SK-N-MC (cell line): Measurements from ENCODE around the gene TUBD1.

Experiments used
- EZH2 ChIP-seq: fragments of 200-600 bp; sonication (generic); IDR thresholded peaks from one replicate; pipeline ENCODE4 v1.6.1; 2017; ENCODE audit warnings: antibody characterized with exemption
- POLR2AphosphoS5 ChIP-seq: IDR thresholded peaks from 2 replicates; pipeline ENCODE4 v1.6.1; 2012; ENCODE audit warnings: mild to moderate bottlenecking, low read depth, low read length, borderline replicate concordance

DNA sequence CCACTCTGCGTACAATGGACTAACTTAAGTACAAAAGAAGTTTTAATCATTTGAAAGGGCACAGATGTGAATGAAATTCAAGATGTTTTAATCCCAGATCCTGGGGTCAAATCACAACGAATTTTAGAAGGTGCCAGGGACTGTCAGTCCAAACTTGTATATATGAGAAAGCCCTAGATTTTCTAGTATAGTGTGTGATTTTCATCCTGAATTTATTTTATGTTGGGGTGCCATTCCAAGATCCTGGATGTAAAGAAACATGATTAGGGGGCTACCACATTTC is 64.3 kb downstream of the TUBD1 start:
- TF ChIP-seq POLR2AphosphoS5 (no peak), EZH2 (no peak)
